NK-92 (cell line): ENCODE measurements around the gene KAZN.
"Not testable (repeated sequence)": the region's sequence is repeated elsewhere in the genome, so short reads cannot be mapped to it uniquely, and the experiment has no call there.

ENCODE experiments used
- DNase-seq: peaks from one replicate; lab custom pipeline; 2025; ENCODE audit not compliant: unreplicated experiment; lab: John Stamatoyannopoulos, UW

The KAZN gene

DNA sequence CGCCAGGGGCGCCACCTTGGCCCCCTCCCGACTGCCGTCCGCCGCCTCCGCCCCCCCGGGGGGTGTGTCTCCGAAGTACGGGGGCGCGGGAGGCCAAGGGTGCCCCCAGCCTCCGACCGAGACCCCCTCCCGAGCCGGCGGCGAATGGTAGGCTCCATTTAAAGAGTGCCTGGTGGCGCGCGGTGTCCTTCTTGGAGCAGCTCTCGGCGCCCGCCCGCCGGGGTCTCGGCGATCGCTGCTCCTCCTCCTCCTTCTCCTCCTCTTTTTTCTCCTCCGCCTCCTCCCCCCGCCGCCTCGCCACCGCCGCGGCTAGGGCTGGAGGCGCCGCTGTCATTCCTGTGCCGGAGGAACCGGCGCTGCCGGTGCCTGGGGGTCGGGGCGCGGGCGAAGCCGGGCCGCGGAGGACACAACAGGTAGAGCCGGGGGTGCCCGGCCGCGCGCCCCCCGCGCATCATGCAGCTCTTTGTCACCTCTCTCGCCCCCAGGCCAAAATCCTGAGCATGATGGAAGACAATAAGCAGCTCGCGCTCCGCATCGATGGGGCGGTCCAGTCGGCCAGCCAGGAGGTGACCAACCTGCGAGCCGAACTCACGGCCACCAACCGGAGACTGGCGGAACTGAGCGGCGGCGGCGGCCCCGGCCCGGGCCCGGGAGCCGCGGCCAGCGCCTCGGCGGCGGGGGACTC lies at the start of gene KAZN:
KAZN (plus strand) TSS at position 188 of the 685 bp plus-strand sequence.
- no peak for DNase-seq

DNA sequence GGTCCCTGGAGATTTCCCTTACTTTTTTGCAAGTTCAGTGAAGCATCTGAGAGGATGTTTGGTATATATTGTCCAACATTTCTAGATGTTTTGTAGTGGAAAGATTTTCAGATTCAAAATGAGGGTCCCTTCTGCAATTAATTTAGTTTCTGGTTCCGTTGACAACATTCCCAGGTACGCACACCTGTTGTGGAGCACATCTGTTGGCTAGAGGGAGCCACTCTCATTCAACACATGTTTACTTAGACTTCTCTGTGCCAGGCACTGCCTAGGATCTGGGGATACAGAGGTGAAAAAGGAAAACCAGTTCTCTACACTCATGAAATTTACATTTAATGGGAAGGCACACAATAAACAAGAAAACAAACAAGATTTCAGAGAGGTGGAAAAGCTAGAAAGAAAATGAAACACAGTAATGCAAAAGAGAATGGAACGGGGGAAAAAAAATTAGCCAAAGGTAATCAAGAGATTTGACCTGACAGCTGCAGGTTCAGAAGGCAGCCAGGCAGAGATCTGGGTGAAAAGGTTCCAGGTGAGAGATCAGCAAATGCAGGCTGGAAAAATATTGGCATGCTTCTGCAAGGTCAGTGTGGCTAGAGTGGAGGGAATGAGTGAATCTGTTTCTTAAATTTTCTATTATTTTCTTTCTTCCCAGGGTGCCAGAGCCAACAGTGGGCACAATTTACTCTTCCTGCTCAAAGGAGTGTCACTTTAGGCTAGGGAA lies 48.4 kb upstream of the KAZN start:
- DNase-seq, result no peak

DNA sequence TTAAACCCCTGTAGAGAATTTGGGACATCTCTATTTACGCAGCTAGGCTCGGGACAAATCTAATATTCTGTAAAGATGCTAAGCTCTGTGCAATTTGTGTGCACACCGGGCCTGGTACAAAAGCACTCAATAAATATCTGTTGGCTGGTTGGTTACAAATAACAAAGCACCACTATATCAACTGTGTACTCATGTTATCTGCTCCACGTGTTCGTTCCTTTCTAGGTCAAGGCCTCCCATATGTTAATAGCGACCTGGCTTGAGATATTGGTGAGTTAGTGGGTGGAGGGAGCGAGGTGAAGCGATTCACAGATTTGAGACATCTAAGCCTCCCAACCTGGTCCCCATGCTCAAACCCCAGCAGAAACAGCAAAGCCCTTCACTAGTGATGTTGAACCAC lies 47.1 kb upstream of the KAZN start:
- no peak for DNase-seq

DNA sequence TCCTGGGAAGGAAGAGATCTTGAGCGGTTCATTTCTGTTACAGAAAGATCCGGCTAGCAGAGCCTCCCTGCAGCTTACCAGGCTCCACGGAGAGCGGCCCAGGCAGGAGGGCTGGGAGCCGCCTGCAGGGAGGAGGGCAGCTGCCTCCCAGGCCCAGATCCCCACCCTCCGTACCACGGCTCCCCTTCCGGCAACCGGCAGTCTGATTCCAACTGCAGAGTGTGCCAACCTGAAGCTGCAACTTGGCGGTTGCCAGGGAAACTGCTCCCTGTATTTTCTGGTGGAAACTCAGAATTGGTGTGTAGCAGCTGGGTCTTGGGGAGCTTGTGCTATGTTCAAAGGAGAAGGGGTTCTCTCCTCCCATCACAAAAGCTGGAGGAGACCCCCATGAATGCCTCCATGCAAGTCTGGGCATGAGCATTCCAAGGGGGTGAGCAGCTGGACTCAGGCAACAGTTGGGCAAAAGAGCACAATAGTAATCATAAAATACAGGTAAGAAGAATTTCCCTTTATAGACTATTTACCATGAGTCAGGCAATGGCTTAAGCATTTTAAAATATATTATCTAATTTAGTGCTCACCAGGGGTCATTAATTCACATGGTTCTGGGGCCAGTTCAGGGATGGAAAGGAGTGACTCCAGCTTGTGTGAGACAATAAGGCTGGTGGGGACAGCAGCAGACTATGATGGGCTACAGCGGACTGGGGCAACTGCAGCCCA lies 46.1 kb upstream of the KAZN start:
- DNase-seq, result no peak

DNA sequence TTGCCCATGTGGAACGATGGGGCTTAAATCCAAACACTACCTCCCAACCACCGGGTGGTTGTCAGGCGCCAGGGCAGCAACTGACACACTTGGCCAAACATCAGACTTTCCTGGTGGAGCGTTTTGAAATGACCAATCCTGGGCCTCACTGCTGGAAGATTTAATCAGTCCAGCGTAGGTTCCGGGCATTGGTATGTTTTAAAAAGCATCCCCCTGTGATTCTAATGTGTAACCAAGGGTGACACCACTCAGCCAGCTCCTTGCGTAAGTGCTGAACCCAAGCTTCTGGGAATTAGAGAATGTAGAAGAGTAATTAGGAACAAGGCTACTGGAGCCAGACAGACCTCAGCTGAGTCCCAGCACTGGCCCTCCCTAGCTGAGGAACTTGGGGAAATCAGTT lies 44.8 kb upstream of the KAZN start:
- no peak for DNase-seq

DNA sequence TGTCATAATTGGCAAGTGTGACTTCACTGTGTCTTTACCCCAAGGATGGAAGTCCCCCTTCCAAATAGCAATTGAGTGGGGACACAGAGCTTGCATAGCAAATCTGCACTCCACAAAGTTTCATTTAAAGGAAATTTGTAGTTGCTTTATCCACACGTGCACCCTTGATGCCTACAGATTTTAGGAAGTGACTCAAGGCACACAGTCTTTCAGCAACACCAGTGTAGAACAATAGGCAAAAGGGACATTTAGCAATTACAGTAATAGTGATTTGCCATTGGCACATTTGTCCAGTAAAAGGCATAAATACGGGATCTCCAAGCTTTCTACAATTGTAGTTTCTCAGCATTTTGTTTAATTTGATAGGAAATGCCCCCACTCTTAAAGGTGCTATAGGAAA lies 43.4 kb upstream of the KAZN start:
- DNase-seq, result no peak

DNA sequence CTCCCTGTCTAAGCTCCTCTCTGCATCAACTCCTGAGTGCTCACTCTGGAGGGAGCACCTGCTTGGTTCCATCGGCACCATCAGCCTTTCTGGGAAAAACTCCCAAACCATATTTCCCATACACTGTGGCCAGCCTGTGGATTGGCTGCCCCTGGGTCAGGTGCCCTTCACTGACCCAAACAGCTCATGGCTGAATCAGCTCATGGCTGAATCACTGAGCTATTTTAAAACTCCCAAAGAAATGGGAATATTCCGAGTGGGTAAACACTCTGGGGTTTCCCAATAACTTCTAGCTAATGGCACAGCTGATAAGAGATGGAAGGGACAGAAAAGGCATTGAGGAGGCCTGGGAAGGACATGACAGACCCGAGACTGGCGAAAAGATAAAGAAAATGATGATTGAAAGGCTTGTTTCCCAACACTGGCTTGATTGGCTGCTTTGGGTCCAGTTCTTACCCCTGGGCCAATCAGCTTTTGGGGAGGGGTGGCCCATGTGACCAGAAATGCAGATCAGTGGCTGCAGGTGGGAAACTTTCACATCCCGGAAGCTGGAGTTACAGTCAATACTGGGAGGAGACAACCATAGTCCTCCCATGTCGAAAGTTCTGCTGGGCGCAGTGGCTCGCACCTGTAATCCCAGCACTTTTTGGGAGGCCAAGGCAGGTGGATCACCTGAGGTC lies 37.3 kb upstream of the KAZN start:
- DNase-seq, result no peak

DNA sequence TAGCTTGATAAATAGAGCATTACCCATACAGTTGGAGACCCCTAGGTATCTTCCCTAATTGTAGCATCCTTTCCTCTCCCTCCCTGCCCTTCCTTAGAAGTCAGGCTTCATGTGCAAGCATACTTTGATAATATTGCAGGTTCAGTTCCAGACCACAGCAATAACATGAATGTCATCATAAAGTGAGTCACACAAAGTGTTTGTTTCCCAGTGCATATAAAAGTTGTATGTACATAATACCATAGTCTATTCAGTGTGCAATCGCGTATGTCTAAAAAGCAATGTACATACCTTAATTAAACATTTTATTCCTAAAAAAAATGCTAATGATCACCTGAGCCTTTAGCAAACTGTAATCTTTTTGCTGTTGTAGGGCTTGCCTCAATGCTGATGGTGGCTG lies 33.4 kb upstream of the KAZN start:
- no peak for DNase-seq

DNA sequence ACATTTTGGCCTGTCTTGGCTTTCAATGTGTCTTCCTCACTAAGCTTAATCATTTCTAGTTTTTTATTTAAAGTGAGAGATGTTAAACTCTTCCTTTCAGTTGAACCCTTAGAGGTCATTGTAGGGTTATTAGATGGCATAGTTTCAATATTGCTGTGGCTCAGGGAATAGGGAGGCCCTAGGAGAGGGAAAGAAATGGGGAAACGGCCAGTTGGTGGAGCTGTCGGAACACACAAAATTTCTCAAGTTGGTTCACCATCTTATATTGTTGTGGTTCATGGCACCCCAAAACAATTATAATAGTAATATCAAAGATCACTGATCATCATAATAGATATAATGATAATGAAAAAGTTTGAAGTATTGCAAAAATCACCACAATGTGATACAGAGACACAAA lies 31.4 kb upstream of the KAZN start:
- DNase-seq, result no peak

DNA sequence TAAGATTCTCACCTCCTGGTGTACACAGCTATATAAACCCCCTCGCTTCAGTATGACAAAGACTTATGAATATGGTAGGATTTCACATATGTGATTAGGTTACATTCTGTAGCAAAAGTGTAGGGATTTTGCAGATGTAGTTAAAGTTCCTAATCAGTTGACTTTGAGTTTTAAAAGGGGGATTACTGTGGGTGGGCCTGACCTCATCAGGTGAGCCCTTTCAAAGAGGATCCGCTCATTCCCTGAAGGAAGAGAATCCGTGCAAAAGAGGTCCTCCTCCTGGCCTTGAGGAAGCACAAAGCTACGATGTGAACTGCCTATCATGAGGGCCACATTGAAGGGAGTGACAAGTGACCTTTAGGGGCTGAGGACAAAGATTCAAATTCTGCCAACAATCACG lies 30.6 kb upstream of the KAZN start:
- no peak for DNase-seq

DNA sequence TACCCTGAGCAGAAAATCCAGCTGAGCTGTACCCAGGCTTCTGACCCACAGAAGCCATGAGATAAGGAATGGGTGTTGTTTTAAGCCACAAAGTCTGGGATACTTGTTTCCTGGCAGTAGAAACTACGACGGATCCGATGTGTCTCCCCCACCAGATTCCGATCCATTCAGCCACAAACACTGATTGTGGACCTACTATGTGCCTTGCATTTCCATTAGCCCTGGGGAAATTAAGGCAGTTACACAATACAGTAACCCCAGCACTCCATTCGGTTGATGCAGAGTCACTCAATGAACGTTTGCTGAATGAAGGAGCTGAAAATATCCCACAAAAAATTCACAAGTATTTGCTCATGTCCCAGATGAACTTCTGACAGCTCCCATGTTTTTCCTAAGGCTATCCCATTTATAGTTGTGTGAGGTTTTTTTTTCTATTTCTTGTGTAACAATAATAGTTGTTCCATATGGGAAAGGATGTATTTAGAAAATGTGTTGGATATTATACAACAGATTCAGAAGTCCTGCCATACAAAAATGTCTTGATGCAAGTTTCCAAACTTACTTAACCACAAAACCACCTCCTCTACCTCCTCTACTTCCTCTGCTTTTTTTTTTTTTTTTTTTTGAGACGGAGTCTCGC lies 29.6 kb upstream of the KAZN start:
- DNase-seq, result no peak

DNA sequence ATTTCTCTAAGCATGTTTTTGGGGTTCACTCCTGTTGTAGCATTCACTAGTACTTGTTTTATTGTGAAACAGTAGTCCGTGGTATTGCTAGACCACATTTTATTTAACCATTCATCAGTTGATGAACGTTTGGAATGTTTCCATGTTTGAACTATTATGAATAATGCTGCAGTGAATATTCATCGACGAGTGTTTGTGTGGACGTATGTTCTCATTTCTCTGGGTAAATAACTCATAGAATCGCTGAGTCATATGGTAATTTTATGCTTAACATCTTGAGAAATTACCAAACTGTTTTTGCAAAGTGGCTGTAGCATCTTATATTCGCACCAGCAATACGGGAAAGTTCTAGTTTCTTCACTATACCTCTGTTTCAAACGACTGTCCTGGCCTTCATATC lies 28.0 kb upstream of the KAZN start:
- no peak for DNase-seq

DNA sequence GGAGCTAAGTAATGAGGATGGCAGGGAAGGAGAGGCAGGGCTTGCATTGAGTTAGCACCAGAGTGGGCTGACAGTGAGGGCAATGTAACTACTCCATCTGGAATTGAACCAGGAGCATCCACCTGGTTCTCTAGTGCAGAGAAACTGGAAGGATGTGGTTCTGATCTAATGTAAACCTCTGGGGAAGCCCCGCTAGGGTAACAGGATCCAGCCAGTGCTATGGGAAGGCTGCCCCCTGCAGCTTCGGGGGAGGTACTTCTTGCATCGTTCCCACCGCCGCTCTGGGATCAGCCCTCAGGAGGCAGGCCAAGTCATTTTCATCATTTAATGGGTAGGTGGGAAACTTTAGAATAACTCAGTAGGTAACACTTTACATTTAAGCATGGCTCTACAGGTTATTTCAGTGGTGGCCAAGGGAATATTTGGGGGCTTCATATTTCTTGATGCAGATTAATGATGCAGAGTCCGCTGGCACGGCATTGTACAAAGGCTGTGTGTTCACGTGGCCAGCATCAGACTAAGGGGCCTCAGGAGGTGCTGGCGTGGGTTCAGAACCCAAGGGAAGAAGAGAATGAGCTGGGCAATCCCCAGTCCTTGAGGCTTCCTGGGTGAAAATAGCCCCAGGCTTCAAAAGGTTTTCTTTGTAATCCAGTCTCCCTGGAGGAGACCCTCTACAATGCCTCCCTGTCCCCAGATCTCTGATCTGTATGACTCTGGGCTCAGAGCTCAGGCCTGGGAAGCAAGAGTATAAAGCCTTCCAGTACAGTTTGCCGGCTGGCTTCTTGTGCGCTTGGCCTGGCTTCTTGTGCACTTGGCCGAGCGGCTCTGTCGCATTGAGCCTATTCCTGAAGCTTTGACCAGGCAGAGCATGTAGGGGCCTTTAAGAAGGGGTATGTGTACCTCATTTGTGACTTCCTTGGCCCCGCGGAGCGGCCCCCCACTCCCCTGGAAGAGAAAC lies 26.4 kb upstream of the KAZN start:
- no peak for DNase-seq

DNA sequence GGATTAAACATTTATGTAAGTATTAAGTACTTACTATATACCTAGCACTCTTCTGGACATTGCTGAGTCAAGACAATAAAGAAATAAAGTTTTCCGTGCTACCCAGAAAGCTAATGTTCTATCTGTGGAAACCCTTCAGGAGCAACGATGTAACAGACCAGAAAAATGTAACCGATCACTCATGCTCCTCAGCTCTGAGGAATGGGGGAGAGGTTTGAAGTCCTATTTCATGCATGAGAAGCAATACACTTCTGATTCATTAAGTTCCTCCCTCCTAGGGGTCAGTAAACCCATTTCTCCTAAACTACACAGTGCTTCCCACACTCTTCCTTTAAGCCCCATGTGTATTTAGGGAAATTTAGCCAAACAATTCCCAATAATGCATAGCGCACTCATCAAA lies 25.6 kb upstream of the KAZN start:
- no peak for DNase-seq

DNA sequence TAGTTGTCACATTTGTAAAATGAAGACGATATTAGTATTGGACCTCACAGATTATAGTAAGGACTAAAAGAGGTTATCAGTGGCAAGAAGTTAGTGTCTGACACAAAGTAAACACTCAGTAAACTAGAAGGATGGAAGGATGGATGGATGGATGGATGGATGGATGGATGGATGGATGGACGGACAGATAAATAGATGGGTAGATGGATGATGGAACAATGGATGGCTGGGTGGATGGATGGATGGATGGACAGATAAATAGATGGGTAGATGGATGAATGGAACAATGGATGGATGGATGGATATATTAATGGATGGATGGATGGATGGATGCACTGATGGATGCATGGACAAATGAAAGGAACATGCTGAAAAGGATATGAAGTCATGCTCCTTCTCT lies 22.3 kb upstream of the KAZN start:
- no peak for DNase-seq

DNA sequence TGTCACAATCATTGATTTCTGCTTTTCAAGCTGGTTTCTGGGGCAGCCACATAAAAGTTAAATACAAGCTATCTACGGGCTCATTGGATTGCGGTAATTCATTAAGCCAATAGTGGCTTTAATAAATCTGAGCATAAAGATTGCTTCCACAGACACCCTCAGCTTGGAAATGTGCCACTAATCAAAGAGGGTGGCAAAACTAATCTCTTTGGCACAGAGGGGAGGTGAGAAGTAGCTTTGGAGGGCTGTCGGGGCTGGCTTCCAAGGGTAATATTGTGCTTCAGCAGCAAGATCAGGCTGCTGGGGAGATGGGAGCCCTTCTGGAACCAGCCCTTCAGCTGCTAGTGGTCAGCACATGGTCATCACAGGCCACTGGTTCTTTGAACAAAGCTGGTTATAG lies 21.2 kb upstream of the KAZN start:
- no peak for DNase-seq

DNA sequence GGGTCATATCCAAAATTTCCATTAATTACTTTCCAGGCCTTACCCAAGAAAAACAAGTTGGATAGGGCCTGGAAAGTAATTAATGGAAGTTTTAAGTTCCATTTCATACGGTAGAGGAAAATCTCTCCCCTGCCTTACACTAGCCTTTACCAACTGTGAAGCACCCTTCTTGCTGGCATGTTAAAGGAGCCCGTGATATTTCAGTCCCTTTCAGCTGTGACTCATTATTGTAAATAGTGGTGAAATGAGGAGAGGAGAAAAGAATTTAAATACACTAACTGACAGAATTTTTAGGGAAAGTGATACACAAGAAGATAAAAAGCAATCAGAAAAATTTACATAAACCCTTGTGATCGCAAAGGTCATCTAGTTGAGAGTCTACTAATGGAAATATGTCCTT lies 20.3 kb upstream of the KAZN start:
- no peak for DNase-seq

DNA sequence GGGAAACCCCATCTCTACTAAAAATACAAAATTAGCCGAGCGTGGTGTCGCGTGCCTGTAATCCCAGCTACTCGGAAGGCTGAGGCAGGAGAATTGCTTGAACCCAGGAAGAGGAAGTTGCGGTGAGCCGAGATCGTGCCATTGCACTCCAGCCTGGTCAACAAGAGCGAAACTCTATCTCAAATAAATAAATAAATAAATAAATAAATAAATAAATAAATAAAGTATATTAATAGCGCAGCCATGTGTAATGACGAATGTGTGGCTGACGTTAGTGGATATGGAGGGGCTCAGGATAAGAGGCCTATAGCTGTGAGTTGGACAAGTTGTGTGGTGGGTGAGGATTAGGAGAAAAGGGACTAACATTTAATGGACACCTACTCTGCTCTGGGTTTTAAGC lies 18.2 kb upstream of the KAZN start:
- DNase-seq, result not testable (repeated sequence)

DNA sequence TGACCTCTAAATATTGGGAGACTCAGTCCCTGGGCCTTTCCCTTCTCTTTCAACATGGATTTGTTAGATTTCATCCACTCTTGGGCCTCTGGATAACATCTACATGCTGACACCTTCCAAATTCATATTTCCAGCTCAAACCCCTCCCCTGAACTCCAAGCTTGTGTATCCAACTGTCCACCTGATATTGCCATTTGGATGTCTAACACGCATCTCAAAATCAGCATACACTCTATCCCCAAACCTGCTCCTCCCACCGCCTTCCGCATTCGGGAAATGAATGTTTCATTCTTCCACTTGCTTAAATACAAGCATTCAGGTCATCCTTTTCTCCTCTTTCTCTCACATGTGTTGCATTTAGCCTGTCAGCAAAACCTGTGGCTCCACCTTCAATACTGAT lies 17.5 kb upstream of the KAZN start:
- DNase-seq, result no peak

DNA sequence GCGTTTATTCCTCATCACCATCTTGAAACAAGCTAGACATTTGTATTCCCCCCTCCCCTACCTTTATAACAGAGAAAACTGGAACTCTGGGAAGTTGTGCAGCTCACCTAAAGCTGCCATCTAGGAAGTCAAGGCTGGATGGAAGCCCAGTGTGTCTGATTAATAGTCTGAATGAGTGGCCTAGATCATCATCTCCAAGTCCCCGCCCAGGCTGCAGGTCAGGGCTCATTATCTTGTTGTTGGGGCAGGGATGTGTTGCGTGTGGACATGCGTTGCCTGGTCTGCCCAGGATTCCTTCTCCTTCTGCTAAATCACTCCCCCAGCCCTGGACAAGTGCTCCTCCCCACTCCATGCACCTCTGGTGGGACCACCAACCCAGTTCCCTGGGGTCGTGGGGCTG lies 14.7 kb upstream of the KAZN start:
- DNase-seq, result no peak
